HepG2 (cell line): ENCODE data around the gene THSD8. TPM values are rescaled to one million over a fixed set of nuclear protein-coding genes. Genes with fewer than 3 reads are reported as not detected.

ENCODE experiments used
- FOXO1 ChIP-seq: sonication (generic); formaldehyde crosslinking; IDR thresholded peaks from 2 replicates; pipeline ENCODE4 v1.4.0; 2020; ENCODE audit warnings: missing genetic modification reagents
- MED1 ChIP-seq: sonication (generic); formaldehyde crosslinking; IDR thresholded peaks from 2 replicates; pipeline ENCODE4 v1.4.0; 2020; ENCODE audit warnings: missing genetic modification reagents
- NFYB ChIP-seq: sonication (generic); formaldehyde crosslinking; IDR thresholded peaks from 2 replicates; pipeline ENCODE4 v1.4.0; 2020; ENCODE audit warnings: missing genetic modification reagents
- TGIF2 ChIP-seq: IDR thresholded peaks from 2 replicates; pipeline ENCODE4 v1.6.1; 2016; ENCODE audit warnings: control low read depth, missing compliant biosample characterization
- ZNF607 ChIP-seq: sonication (generic); formaldehyde crosslinking; IDR thresholded peaks from 2 replicates; pipeline ENCODE4 v1.5.1; 2020; ENCODE audit warnings: missing genetic modification reagents, mild to moderate bottlenecking, borderline replicate concordance
- polyA plus RNA-seq, 8 experiments: library from polyadenylated mRNA; depleted of rRNA in 3 of 8; stranded (reverse) in 7 of 8; unstranded in 1 of 8; fragments of >200 nt; fragmentation: Illumina TruSeq in 4 of 8; extraction: Trizol in 4 of 8; gene quantifications; 2 replicates each; pipeline versions ENCODE4 v1.2.1 to v1.2.3, GENCODE V29; 2011 to 2016; ENCODE audit warnings: low read depth in 4 of 8, missing spikeins in 1 of 8, mixed read lengths in 1 of 8; ENCODE audit not compliant: insufficient read depth in 1 of 8
- total RNA-seq, 5 experiments: library from RNA; depleted of rRNA; stranded (reverse); fragments of >200 nt; fragmentation: Illumina TruSeq; extraction: Trizol; gene quantifications; 2 replicates each; pipeline ENCODE4 v1.2.3, GENCODE V29; 2016; ENCODE audit warnings: low read depth in 1 of 5
- TF ChIP-seq, protein P1 (sequence below), 2 experiments: fragments of 450-650 bp in 1 of 2; sonication (generic) in 1 of 2; formaldehyde crosslinking in 1 of 2; IDR thresholded peaks; 2 replicates each; pipeline versions ENCODE4 v1.6.1 to v1.8.0; 2016 to 2022; ENCODE audit warnings: antibody characterized with exemption in 1 of 2, mild to moderate bottlenecking in 1 of 2, missing genetic modification reagents in 1 of 2
- TF ChIP-seq, protein P2 (sequence below): sonication (generic); formaldehyde crosslinking; IDR thresholded peaks from 2 replicates; pipeline ENCODE4 v1.4.0; 2020; ENCODE audit warnings: low read depth, mild to moderate bottlenecking, missing genetic modification reagents
- TF ChIP-seq, protein P3 (sequence below): sonication (generic); formaldehyde crosslinking; IDR thresholded peaks from 2 replicates; pipeline ENCODE4 v1.4.0; 2020; ENCODE audit warnings: missing genetic modification reagents

Gene THSD8
- total and polyA plus RNA-seq, 2 of the 13 experiments (the other 11 are each of a cell fraction or from before 2014, with no cell fraction given) = 4.8 to 14.9 TPM

DNA sequence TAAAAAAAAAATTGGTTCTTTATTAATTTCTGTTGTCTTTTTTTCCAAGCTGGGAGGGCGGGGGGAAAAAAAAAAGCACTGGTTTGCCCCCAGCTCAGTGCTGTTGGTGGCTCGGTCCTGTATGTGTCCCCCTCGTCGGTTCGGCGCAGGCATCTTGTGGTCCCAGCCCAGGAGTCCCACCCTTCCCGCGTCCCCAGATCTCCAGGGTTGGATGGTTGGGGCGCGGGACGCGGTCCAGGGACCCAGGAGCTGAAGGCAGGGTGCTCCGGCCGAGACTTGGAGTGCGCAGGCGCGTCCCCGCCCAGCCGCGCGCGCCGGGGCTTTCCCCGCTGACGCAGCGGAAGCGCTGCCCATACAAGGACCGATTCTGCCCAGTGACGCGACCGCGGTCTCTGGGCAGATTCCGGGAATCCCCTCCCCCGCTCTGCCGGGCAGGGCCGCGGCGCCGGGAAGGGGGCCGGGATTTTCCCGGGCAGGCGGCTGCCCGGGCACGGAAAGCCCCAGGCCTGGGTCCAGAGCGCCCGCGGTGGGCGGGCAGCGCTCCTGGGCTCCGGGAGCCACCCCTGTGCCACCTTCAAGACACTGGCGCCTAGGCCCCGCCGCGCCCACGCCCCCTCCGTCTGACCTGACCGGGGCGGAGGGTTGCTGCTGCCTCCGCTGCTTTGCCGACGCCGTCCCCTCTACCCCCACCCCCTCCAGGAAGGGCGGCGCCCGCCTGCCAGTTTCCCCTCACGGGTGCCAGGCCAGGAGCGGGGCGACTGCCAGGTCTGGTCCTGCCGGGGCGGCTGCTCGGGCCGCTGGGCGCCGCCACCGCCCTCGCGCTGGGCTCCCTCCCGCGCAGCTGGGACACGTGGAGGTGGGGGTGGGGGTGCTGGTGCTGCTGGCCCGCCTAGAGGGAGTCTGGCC, 8.3 kb upstream of the THSD8 start (continued):
- TF ChIP-seq, protein P1, sequence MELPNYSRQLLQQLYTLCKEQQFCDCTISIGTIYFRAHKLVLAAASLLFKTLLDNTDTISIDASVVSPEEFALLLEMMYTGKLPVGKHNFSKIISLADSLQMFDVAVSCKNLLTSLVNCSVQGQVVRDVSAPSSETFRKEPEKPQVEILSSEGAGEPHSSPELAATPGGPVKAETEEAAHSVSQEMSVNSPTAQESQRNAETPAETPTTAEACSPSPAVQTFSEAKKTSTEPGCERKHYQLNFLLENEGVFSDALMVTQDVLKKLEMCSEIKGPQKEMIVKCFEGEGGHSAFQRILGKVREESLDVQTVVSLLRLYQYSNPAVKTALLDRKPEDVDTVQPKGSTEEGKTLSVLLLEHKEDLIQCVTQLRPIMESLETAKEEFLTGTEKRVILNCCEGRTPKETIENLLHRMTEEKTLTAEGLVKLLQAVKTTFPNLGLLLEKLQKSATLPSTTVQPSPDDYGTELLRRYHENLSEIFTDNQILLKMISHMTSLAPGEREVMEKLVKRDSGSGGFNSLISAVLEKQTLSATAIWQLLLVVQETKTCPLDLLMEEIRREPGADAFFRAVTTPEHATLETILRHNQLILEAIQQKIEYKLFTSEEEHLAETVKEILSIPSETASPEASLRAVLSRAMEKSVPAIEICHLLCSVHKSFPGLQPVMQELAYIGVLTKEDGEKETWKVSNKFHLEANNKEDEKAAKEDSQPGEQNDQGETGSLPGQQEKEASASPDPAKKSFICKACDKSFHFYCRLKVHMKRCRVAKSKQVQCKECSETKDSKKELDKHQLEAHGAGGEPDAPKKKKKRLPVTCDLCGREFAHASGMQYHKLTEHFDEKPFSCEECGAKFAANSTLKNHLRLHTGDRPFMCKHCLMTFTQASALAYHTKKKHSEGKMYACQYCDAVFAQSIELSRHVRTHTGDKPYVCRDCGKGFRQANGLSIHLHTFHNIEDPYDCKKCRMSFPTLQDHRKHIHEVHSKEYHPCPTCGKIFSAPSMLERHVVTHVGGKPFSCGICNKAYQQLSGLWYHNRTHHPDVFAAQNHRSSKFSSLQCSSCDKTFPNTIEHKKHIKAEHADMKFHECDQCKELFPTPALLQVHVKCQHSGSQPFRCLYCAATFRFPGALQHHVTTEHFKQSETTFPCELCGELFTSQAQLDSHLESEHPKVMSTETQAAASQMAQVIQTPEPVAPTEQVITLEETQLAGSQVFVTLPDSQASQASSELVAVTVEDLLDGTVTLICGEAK (IDR thresholded peaks at IDR 0.05) = no peak
- TF ChIP-seq, protein P1 (CRISPR knock-in tag; IDR thresholded peaks at IDR 0.05) = 0 out of 2 replicates have a peak, but pooled peaks have one; percentile 59
- TF ChIP-seq, protein P2, sequence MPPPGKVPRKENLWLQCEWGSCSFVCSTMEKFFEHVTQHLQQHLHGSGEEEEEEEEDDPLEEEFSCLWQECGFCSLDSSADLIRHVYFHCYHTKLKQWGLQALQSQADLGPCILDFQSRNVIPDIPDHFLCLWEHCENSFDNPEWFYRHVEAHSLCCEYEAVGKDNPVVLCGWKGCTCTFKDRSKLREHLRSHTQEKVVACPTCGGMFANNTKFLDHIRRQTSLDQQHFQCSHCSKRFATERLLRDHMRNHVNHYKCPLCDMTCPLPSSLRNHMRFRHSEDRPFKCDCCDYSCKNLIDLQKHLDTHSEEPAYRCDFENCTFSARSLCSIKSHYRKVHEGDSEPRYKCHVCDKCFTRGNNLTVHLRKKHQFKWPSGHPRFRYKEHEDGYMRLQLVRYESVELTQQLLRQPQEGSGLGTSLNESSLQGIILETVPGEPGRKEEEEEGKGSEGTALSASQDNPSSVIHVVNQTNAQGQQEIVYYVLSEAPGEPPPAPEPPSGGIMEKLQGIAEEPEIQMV (CRISPR knock-in tag) = no peak
- TF ChIP-seq FOXO1 (no peak), ZNF607 (no peak), NFYB (CRISPR knock-in tag) (peak; percentile 25; the same call in 1 of the 2 replicates), MED1 (peak; percentile 76), TGIF2 (CRISPR knock-in tag) (peak; percentile 82)
- TF ChIP-seq, protein P3, sequence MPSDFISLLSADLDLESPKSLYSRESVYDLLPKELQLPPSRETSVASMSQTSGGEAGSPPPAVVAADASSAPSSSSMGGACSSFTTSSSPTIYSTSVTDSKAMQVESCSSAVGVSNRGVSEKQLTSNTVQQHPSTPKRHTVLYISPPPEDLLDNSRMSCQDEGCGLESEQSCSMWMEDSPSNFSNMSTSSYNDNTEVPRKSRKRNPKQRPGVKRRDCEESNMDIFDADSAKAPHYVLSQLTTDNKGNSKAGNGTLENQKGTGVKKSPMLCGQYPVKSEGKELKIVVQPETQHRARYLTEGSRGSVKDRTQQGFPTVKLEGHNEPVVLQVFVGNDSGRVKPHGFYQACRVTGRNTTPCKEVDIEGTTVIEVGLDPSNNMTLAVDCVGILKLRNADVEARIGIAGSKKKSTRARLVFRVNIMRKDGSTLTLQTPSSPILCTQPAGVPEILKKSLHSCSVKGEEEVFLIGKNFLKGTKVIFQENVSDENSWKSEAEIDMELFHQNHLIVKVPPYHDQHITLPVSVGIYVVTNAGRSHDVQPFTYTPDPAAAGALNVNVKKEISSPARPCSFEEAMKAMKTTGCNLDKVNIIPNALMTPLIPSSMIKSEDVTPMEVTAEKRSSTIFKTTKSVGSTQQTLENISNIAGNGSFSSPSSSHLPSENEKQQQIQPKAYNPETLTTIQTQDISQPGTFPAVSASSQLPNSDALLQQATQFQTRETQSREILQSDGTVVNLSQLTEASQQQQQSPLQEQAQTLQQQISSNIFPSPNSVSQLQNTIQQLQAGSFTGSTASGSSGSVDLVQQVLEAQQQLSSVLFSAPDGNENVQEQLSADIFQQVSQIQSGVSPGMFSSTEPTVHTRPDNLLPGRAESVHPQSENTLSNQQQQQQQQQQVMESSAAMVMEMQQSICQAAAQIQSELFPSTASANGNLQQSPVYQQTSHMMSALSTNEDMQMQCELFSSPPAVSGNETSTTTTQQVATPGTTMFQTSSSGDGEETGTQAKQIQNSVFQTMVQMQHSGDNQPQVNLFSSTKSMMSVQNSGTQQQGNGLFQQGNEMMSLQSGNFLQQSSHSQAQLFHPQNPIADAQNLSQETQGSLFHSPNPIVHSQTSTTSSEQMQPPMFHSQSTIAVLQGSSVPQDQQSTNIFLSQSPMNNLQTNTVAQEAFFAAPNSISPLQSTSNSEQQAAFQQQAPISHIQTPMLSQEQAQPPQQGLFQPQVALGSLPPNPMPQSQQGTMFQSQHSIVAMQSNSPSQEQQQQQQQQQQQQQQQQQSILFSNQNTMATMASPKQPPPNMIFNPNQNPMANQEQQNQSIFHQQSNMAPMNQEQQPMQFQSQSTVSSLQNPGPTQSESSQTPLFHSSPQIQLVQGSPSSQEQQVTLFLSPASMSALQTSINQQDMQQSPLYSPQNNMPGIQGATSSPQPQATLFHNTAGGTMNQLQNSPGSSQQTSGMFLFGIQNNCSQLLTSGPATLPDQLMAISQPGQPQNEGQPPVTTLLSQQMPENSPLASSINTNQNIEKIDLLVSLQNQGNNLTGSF (CRISPR knock-in tag) = no peak
